HepG2 (cell line): Measurements from ENCODE around the gene CMC1. TPM values are rescaled to one million over a fixed set of nuclear protein-coding genes. Genes with fewer than 3 reads are reported as not detected.

ENCODE experiments used
- ATAC-seq: fragments of 200-7000 bp; cut with Tn5 transposase; 3 replicates; pipeline ENCODE4 v1.9.1; 2020; ENCODE audit warnings: mild to moderate bottlenecking, moderate library complexity
- BruUV-seq: library from RNA; stranded (reverse); fragments of 400-500 nt; replicated peaks from 2 replicates; lab custom pipeline; 2021; lab: Mats Ljungman, UMichigan
- CTCF ChIA-PET: fragments of 300-600 bp; formaldehyde crosslinking; extraction: SDS; loops from one replicate; lab custom pipeline; 2021; ENCODE audit warnings: low total read pairs, inconsistent platforms, low intra/inter-chr PET ratio; lab: Yijun Ruan, JAX
- POLR2A ChIA-PET: fragments of 350-600 bp; sonication (Branson Sonifier 250); formaldehyde crosslinking; loops from one replicate; lab custom pipeline; 2020; ENCODE audit warnings: antibody characterized with exemption, inconsistent platforms; lab: Yijun Ruan, JAX
- DNase-seq: peaks from one replicate; pipeline ENCODE4 v3.0.0-alpha.2; 2015; ENCODE audit warnings: low spot score
- FAIRE-seq: peaks from 3 replicates; lab custom pipeline; 2011; peaks lifted over from hg19 to GRCh38; lab: Jason Lieb, UNC
- H2AFZ ChIP-seq: one replicate; pipeline ENCODE4 v1.6.1; 2011; ENCODE audit warnings: low read length, inconsistent platforms
- H3K27ac ChIP-seq: fragments of 300-600 bp; 3 replicates; pipeline ENCODE4 v1.8.0; 2011; ENCODE audit warnings: mixed run types, mild to moderate bottlenecking, mixed read lengths, low read length, inconsistent platforms; ENCODE audit not compliant: insufficient read depth; ENCODE audit errors: extremely low read length
- H3K27me3 ChIP-seq, 2 experiments: fragments of 200-600 bp in 1 of 2; 2 replicates in 1 of 2; 3 replicates in 1 of 2; pipeline versions ENCODE4 v1.6.0 to v1.8.0; 2011; ENCODE audit warnings: low read length in 2 of 2, mild to moderate bottlenecking in 2 of 2, moderate library complexity in 2 of 2, inconsistent platforms in 1 of 2; ENCODE audit not compliant: insufficient read depth in 2 of 2, control insufficient read depth in 1 of 2
- H3K36me3 ChIP-seq, 2 experiments: fragments of 200-600 bp in 1 of 2; replicated peaks in 1 of 2; 2 replicates in 1 of 2; 3 replicates in 1 of 2; pipeline versions ENCODE4 v1.5.1 to v1.8.0; 2011; ENCODE audit warnings: low read length in 2 of 2, inconsistent platforms in 1 of 2; ENCODE audit not compliant: insufficient read depth in 2 of 2, control insufficient read depth in 1 of 2
- H3K4me1 ChIP-seq: 2 replicates; pipeline ENCODE4 v1.5.1; 2012; ENCODE audit warnings: low read length, inconsistent platforms; ENCODE audit not compliant: insufficient read depth
- H3K4me2 ChIP-seq: 2 replicates; pipeline ENCODE4 v1.6.0; 2011; ENCODE audit warnings: low read depth, low read length, inconsistent platforms
- H3K4me3 ChIP-seq, 3 experiments: fragments of 200-600 bp in 1 of 3; sonication (generic), shearing (Covaris generic) in 1 of 3; replicated peaks in 1 of 3; 2 replicates each; pipeline ENCODE4 v1.5.1; 2011 to 2016; ENCODE audit warnings: low read length in 3 of 3, inconsistent platforms in 2 of 3, low read depth in 2 of 3, mild to moderate bottlenecking in 2 of 3, control low read depth in 1 of 3, mixed read lengths in 1 of 3; ENCODE audit not compliant: insufficient read depth in 1 of 3
- H3K79me2 ChIP-seq: one replicate; pipeline ENCODE4 v1.6.1; 2011; ENCODE audit warnings: low read length, inconsistent platforms; ENCODE audit not compliant: insufficient read depth
- H3K9ac ChIP-seq: 2 replicates; pipeline ENCODE4 v1.6.0; 2011; ENCODE audit warnings: mild to moderate bottlenecking, low read depth, low read length, inconsistent platforms; ENCODE audit not compliant: insufficient read depth
- H3K9me3 ChIP-seq: 2 replicates; pipeline ENCODE4 v1.5.1; 2012; ENCODE audit warnings: mild to moderate bottlenecking, low read length
- H4K20me1 ChIP-seq: 2 replicates; pipeline ENCODE4 v1.6.0; 2011; ENCODE audit warnings: inconsistent platforms, mild to moderate bottlenecking, low read length, moderate library complexity; ENCODE audit not compliant: insufficient read depth
- BCL6 ChIP-seq: IDR thresholded peaks from 2 replicates; pipeline ENCODE4 v1.6.1; 2016; ENCODE audit warnings: missing genetic modification reagents, missing compliant biosample characterization
- DMAP1 ChIP-seq: IDR thresholded peaks from 2 replicates; pipeline ENCODE4 v1.6.1; 2016
- FOXP4 ChIP-seq: sonication (generic); formaldehyde crosslinking; IDR thresholded peaks from 2 replicates; pipeline ENCODE4 v1.4.0; 2020; ENCODE audit warnings: missing genetic modification reagents
- HMGA1 ChIP-seq: sonication (generic); formaldehyde crosslinking; conservative IDR thresholded peaks from 2 replicates; pipeline ENCODE4 v1.4.0; 2020; ENCODE audit warnings: missing genetic modification reagents
- RELA ChIP-seq: sonication (generic); formaldehyde crosslinking; IDR thresholded peaks from 2 replicates; pipeline ENCODE4 v1.4.0; 2020; ENCODE audit warnings: missing genetic modification reagents
- RXRB ChIP-seq: IDR thresholded peaks from 2 replicates; pipeline ENCODE4 v1.6.1; 2016; ENCODE audit warnings: borderline replicate concordance, missing genetic modification reagents, missing compliant biosample characterization
- SAP130 ChIP-seq: IDR thresholded peaks from 2 replicates; pipeline ENCODE4 v1.6.1; 2016; ENCODE audit warnings: low read depth
- SIN3A ChIP-seq: IDR thresholded peaks from 2 replicates; pipeline ENCODE4 v1.6.1; 2011; ENCODE audit warnings: low read depth, mild to moderate bottlenecking, control low read depth, low read length, borderline replicate concordance
- SP2 ChIP-seq: sonication (generic); formaldehyde crosslinking; IDR thresholded peaks from 2 replicates; pipeline ENCODE4 v1.5.1; 2020; ENCODE audit warnings: mild to moderate bottlenecking, missing genetic modification reagents
- ZC3H4 ChIP-seq: sonication (generic); formaldehyde crosslinking; IDR thresholded peaks from 2 replicates; pipeline ENCODE4 v1.4.0; 2020; ENCODE audit warnings: missing genetic modification reagents, borderline replicate concordance
- ZNF138 ChIP-seq: sonication (generic); formaldehyde crosslinking; IDR thresholded peaks from 2 replicates; pipeline ENCODE4 v1.5.0; 2020; ENCODE audit warnings: mild to moderate bottlenecking, low read depth, missing genetic modification reagents
- ZNF24 ChIP-seq: fragments of 450-650 bp; IDR thresholded peaks from 2 replicates; pipeline ENCODE4 v1.6.1; 2017; ENCODE audit warnings: antibody characterized with exemption, mild to moderate bottlenecking
- ZNF331 ChIP-seq: sonication (generic); formaldehyde crosslinking; IDR thresholded peaks from 2 replicates; pipeline ENCODE4 v1.4.0; 2020; ENCODE audit warnings: missing genetic modification reagents
- ZNF335 ChIP-seq: sonication (generic); formaldehyde crosslinking; IDR thresholded peaks from 2 replicates; pipeline ENCODE4 v1.4.0; 2020; ENCODE audit warnings: missing genetic modification reagents
- ZNF362 ChIP-seq: sonication (generic); formaldehyde crosslinking; IDR thresholded peaks from 2 replicates; pipeline ENCODE4 v1.4.0; 2020; ENCODE audit warnings: missing genetic modification reagents, mild to moderate bottlenecking, borderline replicate concordance
- ZNF670 ChIP-seq: sonication (generic); formaldehyde crosslinking; IDR thresholded peaks from 2 replicates; pipeline ENCODE4 v1.8.0; 2022; ENCODE audit warnings: mild to moderate bottlenecking, missing genetic modification reagents, borderline replicate concordance
- ZNF879 ChIP-seq: sonication (generic); formaldehyde crosslinking; IDR thresholded peaks from 2 replicates; pipeline ENCODE4 v1.8.1; 2023; ENCODE audit warnings: missing genetic modification reagents
- WGBS: methylation state at CpG from one replicate; pipeline ENCODE4 v1.1.6; 2017; ENCODE audit warnings: low lambda C conversion rate; 5-methylcytosine and 5-hydroxymethylcytosine counted together
- in situ Hi-C: cut with HindIII; loops from 2 replicates; pipeline ENCODE4 v1.10.0; 2017; ENCODE audit warnings: low pct_unique_long_range_greater_than_20kb; ENCODE audit not compliant: extremely low pct_ligation_motif_present
- intact Hi-C: fragments of 100-400 bp; cut with micrococcal nuclease; formaldehyde crosslinking; loops from one replicate; pipeline ENCODE4 v1.10.0; 2022; ENCODE audit not compliant: unreplicated experiment
- polyA plus RNA-seq, 8 experiments: library from polyadenylated mRNA; depleted of rRNA in 3 of 8; stranded (reverse) in 7 of 8; unstranded in 1 of 8; fragments of >200 nt; fragmentation: Illumina TruSeq in 4 of 8; extraction: Trizol in 4 of 8; gene quantifications; 2 replicates each; pipeline versions ENCODE4 v1.2.1 to v1.2.3, GENCODE V29; 2011 to 2016; ENCODE audit warnings: low read depth in 4 of 8, missing spikeins in 1 of 8, mixed read lengths in 1 of 8; ENCODE audit not compliant: insufficient read depth in 1 of 8
- total RNA-seq, 5 experiments: library from RNA; depleted of rRNA; stranded (reverse); fragments of >200 nt; fragmentation: Illumina TruSeq; extraction: Trizol; gene quantifications; 2 replicates each; pipeline ENCODE4 v1.2.3, GENCODE V29; 2016; ENCODE audit warnings: low read depth in 1 of 5

CMC1 gene
- total and polyA plus RNA-seq, 2 of the 13 experiments (the other 11 are each of a cell fraction or from before 2014, with no cell fraction given), result 22.1 to 29.5 TPM

GRCh38 chr3:28290863-28291300 is 49.5 kb downstream of the CMC1 start:
- no peaks in the 10 kb centered on the region for H3K27me3 ChIP-seq
- 100% methylated on average over 1 of the region's 1 CpG for WGBS
- intact Hi-C loops (no loop called here), in situ Hi-C loops (no loop called here)
- no peak for DNase-seq
- no peak for ATAC-seq
- H3K4me2 ChIP-seq, result no peak overlapping the region
- peaks cover 3% of the 10 kb centered on the region for H3K79me2 ChIP-seq
- FAIRE-seq, result no peak
- no peaks in the 10 kb centered on the region for H3K4me1 ChIP-seq
- CTCF ChIA-PET, result no interaction called here
- TF ChIP-seq SIN3A, result no peak
- TF ChIP-seq RXRB, result no peak
- no peak for TF ChIP-seq DMAP1 (CRISPR knock-in tag)
- TF ChIP-seq SP2 (CRISPR knock-in tag), result no peak
- no peak for TF ChIP-seq HMGA1
- no peak overlapping the region for H3K4me3 ChIP-seq
- H2AFZ ChIP-seq, result no peak overlapping the region
- H3K36me3 ChIP-seq, result peaks cover 0 to 7% of the 10 kb centered on the region in 2 experiments; a peak in 2 of 5 replicates
- H4K20me1 ChIP-seq, result no peaks in the 10 kb centered on the region
- H3K27ac ChIP-seq, result no peak overlapping the region
- no TSS peak for BruUV-seq
- POLR2A ChIA-PET, result no interaction called here
- no peak overlapping the region for H3K9ac ChIP-seq
- H3K9me3 ChIP-seq, result no peaks in the 10 kb centered on the region

- in situ Hi-C loops (no loop called here), intact Hi-C loops (no loop called here)
- H4K20me1 ChIP-seq, result no peaks in the 10 kb centered on the region
- no peak overlapping the region for H2AFZ ChIP-seq
- peaks cover 3% of the 10 kb centered on the region for H3K79me2 ChIP-seq
- H3K27ac ChIP-seq, result no peak overlapping the region
- TF ChIP-seq RELA (CRISPR knock-in tag), result no peak
- TF ChIP-seq ZNF362 (CRISPR knock-in tag), result no peak
- TF ChIP-seq BCL6 (CRISPR knock-in tag), result no peak
- no peak for TF ChIP-seq ZNF24
- no peak for TF ChIP-seq FOXP4
- TF ChIP-seq ZNF335, result no peak
- no peak for TF ChIP-seq ZC3H4 (CRISPR knock-in tag)
- TF ChIP-seq ZNF138 (CRISPR knock-in tag), result no peak
- no peak for TF ChIP-seq SAP130 (CRISPR knock-in tag)
- no peak for TF ChIP-seq ZNF879 (CRISPR knock-in tag)
- TF ChIP-seq ZNF331 (CRISPR knock-in tag), result no peak
- TF ChIP-seq ZNF670 (CRISPR knock-in tag), result no peak
- no peak overlapping the region for H3K4me2 ChIP-seq
- POLR2A ChIA-PET, result no interaction called here
- H3K27me3 ChIP-seq, result no peaks in the 10 kb centered on the region
- ATAC-seq (no peak), DNase-seq (no peak), FAIRE-seq (no peak)
- no TSS peak for BruUV-seq
- peaks cover 0 to 7% of the 10 kb centered on the region in 2 experiments; a peak in 2 of 5 replicates for H3K36me3 ChIP-seq
- no peaks in the 10 kb centered on the region for H3K9me3 ChIP-seq
- H3K4me1 ChIP-seq, result no peaks in the 10 kb centered on the region
- no peak overlapping the region for H3K9ac ChIP-seq
- CTCF ChIA-PET, result no interaction called here
- no peak overlapping the region for H3K4me3 ChIP-seq
Observed at GRCh38 chr3:28291577-28291976, 50.2 kb downstream of the CMC1 start.
